Raji (cell line): Measurements from ENCODE around the gene LGALS3BP.

ENCODE experiments used
- POLR2A ChIP-seq: IDR thresholded peaks from 2 replicates; pipeline ENCODE4 v1.6.1; 2011; ENCODE audit warnings: low read depth, low read length, control low read depth; ENCODE audit not compliant: insufficient read depth

LGALS3BP gene

GRCh38 chr17:78985395-78985794, 5.7 kb upstream of the LGALS3BP start:
- TF ChIP-seq POLR2A: no peak

GRCh38 chr17:78981010-78981888, 1.5 kb upstream of the LGALS3BP start:
- TF ChIP-seq POLR2A: no peak

- no peak for TF ChIP-seq POLR2A
Observed at GRCh38 chr17:78980624-78980972, 875 bp upstream of the LGALS3BP start.

GRCh38 chr17:78977997-78978973, 1.4 kb downstream of the LGALS3BP start:
- no peak for TF ChIP-seq POLR2A

GRCh38 chr17:78977681-78977943, 2.1 kb downstream of the LGALS3BP start:
- TF ChIP-seq POLR2A: no peak

- no peak for TF ChIP-seq POLR2A
Observed at GRCh38 chr17:78976907-78977680, 2.6 kb downstream of the LGALS3BP start.

- TF ChIP-seq POLR2A: no peak
Observed at GRCh38 chr17:78974635-78975591, 4.8 kb downstream of the LGALS3BP start.

DNA sequence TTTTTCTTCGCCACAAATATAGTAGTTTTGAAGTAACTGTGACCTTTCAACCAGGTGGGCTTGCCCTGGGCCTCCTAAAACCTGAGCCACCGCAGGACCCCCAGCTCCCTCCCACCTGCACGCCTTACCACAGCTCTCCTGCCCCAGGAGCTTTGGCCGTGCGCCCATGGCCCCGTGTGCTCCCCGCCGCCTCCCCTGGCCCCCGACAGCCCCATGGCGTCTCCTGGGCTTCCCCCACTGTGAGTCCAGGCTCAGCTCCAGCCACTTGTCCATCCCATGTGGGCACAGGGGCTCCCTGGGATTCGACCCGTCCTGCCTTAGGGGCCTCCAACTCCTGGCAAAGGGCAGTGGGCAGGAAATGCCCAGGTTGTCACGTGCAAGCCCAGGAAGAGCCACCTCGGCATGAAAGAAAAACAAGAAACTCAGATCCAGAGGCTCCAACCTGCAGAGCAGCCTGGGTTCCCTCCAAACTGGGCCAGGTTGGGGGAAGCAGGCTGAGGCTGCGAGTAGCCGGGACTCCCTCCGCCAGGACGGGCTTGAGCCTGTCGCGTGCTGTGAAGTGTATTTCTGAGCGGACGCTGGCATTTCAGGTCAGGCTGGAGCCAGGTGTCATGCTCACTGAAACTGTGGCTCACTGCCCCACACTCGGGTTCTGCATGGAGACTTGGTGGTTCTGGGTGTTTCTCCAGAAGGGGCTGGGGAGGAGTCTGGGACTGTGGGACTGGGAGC, 5.8 kb downstream of the LGALS3BP start:
- no peak for TF ChIP-seq POLR2A

- TF ChIP-seq POLR2A: no peak
Observed at GRCh38 chr17:78973196-78973595, 6.5 kb downstream of the LGALS3BP start.

GRCh38 chr17:78972507-78973105, 7.1 kb downstream of the LGALS3BP start:
- TF ChIP-seq POLR2A: no peak

- TF ChIP-seq POLR2A: no peak
Observed at GRCh38 chr17:78971756-78972506, 7.8 kb downstream of the LGALS3BP start.
